Prostate gland (tissue), 2 donors: Measurements from ENCODE around the gene RAB20. TPM values are rescaled to one million over a fixed set of nuclear protein-coding genes. Genes with fewer than 3 reads are reported as not detected.

Experiments
- DNase-seq: peaks from one replicate; pipeline ENCODE4 v3.0.0-alpha.2; 2019; ENCODE audit warnings: low spot score
- H3K27ac ChIP-seq, 2 donors: fragments of 200-600 bp; sonication (generic); 2 replicates each; pipeline ENCODE4 v1.5.1; 2017 to 2019
- H3K27me3 ChIP-seq: fragments of 200-600 bp; sonication (generic); replicated peaks from 2 replicates; pipeline ENCODE4 v1.5.1; 2019; ENCODE audit not compliant: insufficient read depth
- H3K36me3 ChIP-seq, 2 donors: fragments of 200-600 bp; sonication (generic); 1 replicate in 1 of 2; 2 replicates in 1 of 2; pipeline versions ENCODE4 v1.5.1 to v1.8.1; 2017 to 2019
- H3K4me1 ChIP-seq: fragments of 200-600 bp; sonication (generic); replicated peaks from 2 replicates; pipeline ENCODE4 v1.5.1; 2019
- H3K4me3 ChIP-seq, 2 donors: fragments of 200-600 bp; sonication (generic); 2 replicates each; pipeline ENCODE4 v1.5.1; 2017 to 2019
- H3K9me3 ChIP-seq: fragments of 200-600 bp; sonication (generic); 2 replicates; pipeline ENCODE4 v1.5.1; 2017
- CTCF ChIP-seq, 4 experiments: fragments of 200-600 bp in 2 of 4; fragments of 450-650 bp in 2 of 4; sonication (generic) in 2 of 4; IDR thresholded peaks; 1 replicate in 3 of 4; 2 replicates in 1 of 4; pipeline ENCODE4 v1.5.1; 2016 to 2019; ENCODE audit warnings: antibody characterized with exemption in 4 of 4, mild to moderate bottlenecking in 2 of 4, moderate library complexity in 2 of 4
- POLR2A ChIP-seq: fragments of 450-650 bp; IDR thresholded peaks from one replicate; pipeline ENCODE4 v1.6.1; 2016; ENCODE audit warnings: antibody characterized with exemption, mild to moderate bottlenecking
- POLR2AphosphoS5 ChIP-seq: sonication (generic); formaldehyde crosslinking; IDR thresholded peaks from one replicate; pipeline ENCODE4 v1.6.1; 2017; ENCODE audit warnings: antibody characterized with exemption
- WGBS: methylation state at CpG from one replicate; pipeline ENCODE4 v1.1.5; 2018; 5-methylcytosine and 5-hydroxymethylcytosine counted together
- intact Hi-C: fragments of 100-400 bp; cut with DNase I; formaldehyde crosslinking; loops from one replicate; pipeline ENCODE4 v1.14.2; 2022
- total RNA-seq, 2 donors: library from RNA; depleted of rRNA; stranded (reverse); fragments of >200 nt; gene quantifications; one replicate each; pipeline ENCODE4 v1.1.0, GENCODE V29; 2016

The RAB20 gene
- total RNA-seq, 2 donors from 2014 or later: 24.0 to 42.1 TPM

GRCh38 chr13:110557610-110558305 lies 3.8 kb downstream of the RAB20 start:
- TF ChIP-seq POLR2AphosphoS5 (no peak), CTCF (IDR thresholded peaks at IDR 0.05) (no peak), POLR2A (no peak)
- no peak for DNase-seq
- no peaks in the 10 kb centered on the region for H3K36me3 ChIP-seq
- no peak overlapping the region for H3K27ac ChIP-seq
- peaks cover 2% of the 10 kb centered on the region for H3K4me1 ChIP-seq
- no peaks in the 10 kb centered on the region for H3K9me3 ChIP-seq
- H3K4me3 ChIP-seq: no peak overlapping the region
- WGBS: 93% methylated on average over 23 of the region's 23 CpGs
- intact Hi-C loops: loop anchor here (5.0 kb wide), 1 partner anchor 35 kb away; no protein-coding TSS in a partner anchor
- H3K27me3 ChIP-seq: no peaks in the 10 kb centered on the region

GRCh38 chr13:110557082-110557481 lies 4.4 kb downstream of the RAB20 start:
- TF ChIP-seq POLR2AphosphoS5: no peak
- no peak for TF ChIP-seq POLR2A
- TF ChIP-seq CTCF (IDR thresholded peaks at IDR 0.05): no peak
- no peaks in the 10 kb centered on the region for H3K36me3 ChIP-seq
- no peak overlapping the region for H3K4me3 ChIP-seq
- WGBS: 92% methylated on average over 5 of the region's 5 CpGs
- no peak for DNase-seq
- no peak overlapping the region for H3K27ac ChIP-seq
- H3K9me3 ChIP-seq: no peaks in the 10 kb centered on the region
- H3K27me3 ChIP-seq: no peaks in the 10 kb centered on the region
- intact Hi-C loops: loop anchor here (5.0 kb wide), 1 partner anchor 35 kb away; no protein-coding TSS in a partner anchor
- peaks cover 2% of the 10 kb centered on the region for H3K4me1 ChIP-seq

- Histone ChIP-seq H3K36me3 (no peaks in the 10 kb centered on the region), H3K27ac (peak overlapping the region; percentile 0 to 42), H3K4me3 (no peak overlapping the region), H3K9me3 (no peaks in the 10 kb centered on the region), H3K4me1 (peaks cover 2% of the 10 kb centered on the region), H3K27me3 (no peaks in the 10 kb centered on the region)
- TF ChIP-seq POLR2A: no peak
- no peak for TF ChIP-seq CTCF (IDR thresholded peaks at IDR 0.05)
- no peak for TF ChIP-seq POLR2AphosphoS5
- intact Hi-C loops: loop anchor here (5.0 kb wide), 1 partner anchor 34 kb away; no protein-coding TSS in a partner anchor
- DNase-seq: no peak
- WGBS: 33% methylated on average over 1 of the region's 1 CpG
Measured at GRCh38 chr13:110556224-110556606, 5.3 kb downstream of the RAB20 start.

- Histone ChIP-seq H3K4me3 (no peak overlapping the region), H3K27ac (peak overlapping the region; percentile 0 to 42)
Measured at GRCh38 chr13:110555601-110556223, 5.8 kb downstream of the RAB20 start.

More at GRCh38 chr13:110555601-110556223, 5.8 kb downstream of the RAB20 start:
- intact Hi-C loops: loop anchor here (5.0 kb wide), 1 partner anchor 33 kb away; no protein-coding TSS in a partner anchor
- H3K9me3 ChIP-seq: no peaks in the 10 kb centered on the region
- H3K4me1 ChIP-seq: peaks cover 2% of the 10 kb centered on the region
- no peaks in the 10 kb centered on the region for H3K27me3 ChIP-seq
- TF ChIP-seq CTCF (IDR thresholded peaks at IDR 0.05) (no peak), POLR2AphosphoS5 (peak; percentile 55)
- no peaks in the 10 kb centered on the region for H3K36me3 ChIP-seq
- WGBS: 61% methylated on average over 16 of the region's 16 CpGs
- DNase-seq: peak; percentile 59
